GM21723 (cell line): Measurements from ENCODE around the gene PEX12.
"Not testable (repeated sequence)": the region's sequence is repeated elsewhere in the genome, so short reads cannot be mapped to it uniquely, and the experiment has no call there.

Source experiments
- ATAC-seq: cut with Tn5 transposase; IDR thresholded peaks from one replicate; pipeline ENCODE4 v1.9.1; 2021; ENCODE audit warnings: mild to moderate bottlenecking, moderate library complexity; ENCODE audit not compliant: unreplicated experiment

The PEX12 gene

DNA sequence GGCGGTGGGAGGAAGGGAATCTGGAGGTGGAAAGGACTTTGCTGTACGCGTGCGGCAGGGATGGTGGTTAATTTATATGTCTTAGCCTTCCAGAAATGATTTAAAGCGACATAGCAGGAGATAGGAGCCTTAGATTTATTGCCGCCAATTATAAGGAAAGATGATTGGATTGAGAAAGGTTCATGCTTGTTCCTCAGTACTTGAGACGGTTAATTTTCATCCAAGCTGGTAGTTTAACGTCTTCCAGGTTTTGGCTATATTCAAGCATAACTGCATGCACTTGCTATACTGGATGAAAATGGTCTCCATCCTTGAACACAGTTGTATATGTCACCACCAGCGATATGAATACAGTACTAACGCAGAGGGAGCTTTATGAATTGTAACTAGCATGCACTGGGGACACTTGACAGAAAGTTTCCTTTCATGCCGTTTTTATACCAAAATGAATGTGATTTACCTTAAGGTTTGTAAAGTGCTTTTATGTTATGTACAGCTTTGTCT, 610 bp upstream of the PEX12 start:
- no peak for ATAC-seq

DNA sequence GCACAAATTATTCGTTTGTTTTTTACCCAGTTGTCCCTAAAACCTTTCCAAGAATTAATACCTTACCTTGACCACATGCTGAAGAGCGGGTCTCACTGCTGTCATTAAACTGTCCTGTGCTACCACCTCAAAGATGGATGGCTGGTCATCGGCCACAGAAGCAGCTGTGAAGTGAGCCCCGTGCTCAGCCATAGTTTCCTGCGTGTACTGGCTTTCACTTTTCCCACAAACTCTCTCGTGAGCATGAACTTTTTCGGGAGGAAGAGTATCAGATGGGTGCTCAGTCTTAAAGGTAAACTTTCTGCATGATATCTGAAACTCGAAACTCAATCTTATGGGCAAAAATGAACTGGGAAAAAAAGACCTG, 558 bp downstream of the PEX12 start:
- ATAC-seq = peak; percentile 8

DNA sequence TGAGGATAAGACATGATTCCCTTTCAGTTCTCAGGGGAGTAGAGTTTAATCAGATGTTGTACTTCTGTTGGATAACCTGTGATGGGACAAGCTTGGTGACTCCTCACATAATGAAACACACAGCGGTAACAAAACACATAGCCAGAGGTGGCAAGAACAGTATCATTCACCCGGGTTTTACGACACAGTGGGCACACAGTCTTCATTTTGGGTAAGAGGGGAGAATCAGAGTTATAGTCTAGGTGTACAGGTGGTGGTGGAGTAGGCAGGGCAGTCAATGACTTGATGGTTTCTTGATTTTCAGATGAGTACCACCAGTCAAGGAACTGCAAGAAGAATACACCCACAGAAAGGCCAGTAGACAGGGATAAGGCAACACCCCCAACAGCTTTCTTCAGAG, 2.6 kb downstream of the PEX12 start:
- ATAC-seq = no peak

DNA sequence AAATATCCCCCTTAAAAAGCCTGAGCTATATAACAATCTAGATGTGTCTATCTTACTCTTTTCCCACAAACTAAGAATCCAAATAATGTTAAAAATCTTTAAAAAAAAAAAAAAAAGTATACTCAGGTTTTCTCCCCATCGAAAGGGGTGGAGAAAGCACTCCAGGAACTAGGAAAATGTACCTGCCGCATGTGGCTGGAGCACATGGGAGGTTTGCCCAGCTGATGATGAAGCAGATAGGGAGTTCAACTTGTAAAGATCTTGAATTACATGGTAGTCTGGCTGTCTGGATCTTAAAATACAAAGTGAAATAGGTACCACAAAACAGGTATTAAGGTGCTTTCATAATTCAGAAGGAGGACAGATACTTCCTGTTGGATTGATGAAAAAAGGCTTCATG, 9.0 kb downstream of the PEX12 start:
- no peak for ATAC-seq

DNA sequence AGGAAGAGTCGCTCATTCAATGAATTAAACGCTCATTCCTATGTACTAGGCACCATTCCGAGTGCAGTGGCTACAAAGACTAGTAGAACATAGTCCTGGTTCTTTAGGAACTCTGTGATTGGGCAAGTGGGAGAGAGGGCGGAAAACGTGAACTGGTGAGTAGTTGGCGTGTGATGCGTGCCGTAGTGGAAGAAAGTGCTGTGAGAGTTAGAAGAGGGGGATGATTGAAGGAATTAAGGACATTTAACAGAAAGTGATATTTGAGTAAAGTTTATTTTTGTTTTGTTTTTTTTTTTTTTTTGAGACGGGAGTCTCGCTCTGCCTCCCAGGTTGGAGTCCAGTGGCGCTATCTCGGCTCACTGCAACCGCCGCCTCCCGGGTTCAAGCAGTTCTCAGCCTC, 9.8 kb downstream of the PEX12 start:
- ATAC-seq = peak; percentile 14

DNA sequence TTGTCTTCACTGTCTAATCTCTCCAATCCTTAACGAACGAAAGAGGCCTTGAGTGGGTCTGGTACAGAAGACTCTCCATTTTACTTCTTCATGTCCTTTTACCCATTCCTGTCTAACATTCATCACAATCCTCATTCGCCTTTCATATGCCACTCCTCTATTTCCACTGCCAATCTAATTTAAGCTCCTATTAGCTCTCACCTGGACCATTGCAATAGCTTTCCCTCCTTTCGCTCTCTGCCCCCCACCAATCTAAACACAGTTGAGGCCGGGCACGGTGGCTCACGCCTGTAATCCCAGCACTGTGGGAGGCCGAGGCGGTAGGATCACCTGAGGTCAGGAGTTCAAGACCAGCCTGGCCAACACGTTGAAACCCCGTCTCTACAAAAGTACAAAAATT, 11.4 kb downstream of the PEX12 start:
- ATAC-seq = no peak

DNA sequence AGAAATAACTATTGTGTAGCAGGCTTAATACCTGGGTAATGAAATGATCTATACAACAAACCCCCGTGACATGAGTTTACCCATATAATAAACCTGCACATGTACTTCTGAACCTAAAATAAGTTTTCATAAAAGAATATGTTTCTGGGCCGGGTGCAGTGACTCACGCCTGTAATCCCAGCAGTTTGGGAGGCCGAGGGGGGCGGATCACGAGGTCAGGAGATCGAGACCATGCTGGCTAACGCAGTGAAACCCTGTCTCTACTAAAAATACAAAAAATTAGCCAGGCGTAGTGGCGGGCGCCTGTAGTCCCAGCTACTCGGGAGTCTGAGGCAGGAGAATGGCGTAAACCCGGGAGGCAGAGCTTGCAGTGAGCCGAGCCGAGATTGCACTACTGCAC, 15.2 kb downstream of the PEX12 start:
- not testable (repeated sequence) for ATAC-seq

DNA sequence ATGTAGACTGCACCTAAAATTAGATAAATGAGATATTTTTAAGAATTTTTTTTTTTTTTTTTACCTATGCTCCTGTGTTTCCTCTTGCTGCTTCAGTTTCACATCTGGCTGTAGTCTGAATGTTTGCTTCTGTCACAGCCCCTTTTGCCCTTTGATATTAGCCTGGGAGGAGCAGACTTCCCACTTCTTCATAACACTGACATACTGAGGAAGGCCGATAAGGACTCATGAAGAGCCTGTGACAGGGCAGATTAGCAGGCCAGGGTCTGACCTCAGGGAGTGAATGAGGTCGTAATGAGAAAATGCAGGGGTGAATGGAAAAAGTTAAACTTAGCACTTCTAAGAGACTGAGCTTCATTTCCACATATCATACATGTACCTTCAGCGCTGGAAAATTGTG, 17.7 kb downstream of the PEX12 start, which contains the start of gene SLFN14:
TSS of gene SLFN14 (minus strand) at position 117 of the 400 bp plus-strand sequence. CDS start 2,757 bp downstream, outside the sequence.
- ATAC-seq = no peak

DNA sequence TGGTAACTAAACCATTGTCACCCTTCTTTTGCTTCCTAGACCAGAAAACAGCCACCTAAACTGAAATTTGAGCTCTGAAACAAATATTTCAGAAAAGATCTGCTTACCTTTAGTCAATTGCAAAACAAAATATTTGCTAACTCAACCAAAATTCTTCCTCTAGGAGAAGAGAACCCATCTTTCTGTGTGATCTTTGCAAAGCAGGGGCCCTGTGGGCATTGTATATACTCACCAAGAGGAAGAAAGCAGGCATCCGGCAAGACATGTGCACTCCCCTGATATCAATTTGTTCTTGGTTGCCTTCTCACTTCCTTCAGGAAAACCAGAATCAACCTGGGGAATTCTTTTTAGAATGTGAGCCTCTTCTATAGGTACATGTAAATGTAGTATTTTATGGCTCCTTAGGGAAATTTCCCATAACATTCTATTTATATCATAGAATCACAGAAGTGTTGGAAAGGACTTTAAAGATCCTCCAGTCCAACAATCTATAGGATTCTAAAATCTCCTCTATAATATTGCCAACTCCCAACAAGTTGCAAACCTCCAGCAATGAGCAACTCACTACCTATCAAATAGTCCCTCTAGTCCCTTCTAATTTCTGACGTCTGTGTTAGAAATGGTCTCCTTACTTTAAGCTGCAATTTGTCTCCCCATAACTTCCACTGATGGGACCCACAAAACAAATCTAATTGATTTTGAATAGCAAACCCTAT, 18.7 kb downstream of the PEX12 start:
- no peak for ATAC-seq

DNA sequence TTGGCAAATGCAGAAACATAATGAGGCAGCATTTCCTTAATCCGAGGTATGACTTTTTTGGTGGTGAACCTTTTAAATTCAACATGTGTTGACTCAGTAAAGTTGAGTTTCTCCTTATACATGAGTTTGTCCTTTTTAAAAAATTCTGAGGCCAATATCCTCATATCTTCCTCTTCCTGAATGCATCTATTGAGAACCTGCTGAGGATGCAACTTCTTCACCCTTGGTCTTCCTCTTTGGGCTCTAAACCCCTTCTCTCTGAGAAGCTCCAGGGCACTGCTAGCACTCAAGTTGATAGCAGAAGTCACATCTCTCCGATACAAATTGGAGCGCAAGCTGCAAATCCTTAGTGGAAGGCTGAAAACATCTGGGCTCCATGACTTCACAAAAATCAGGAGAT, 21.0 kb downstream of the PEX12 start:
- no peak for ATAC-seq

DNA sequence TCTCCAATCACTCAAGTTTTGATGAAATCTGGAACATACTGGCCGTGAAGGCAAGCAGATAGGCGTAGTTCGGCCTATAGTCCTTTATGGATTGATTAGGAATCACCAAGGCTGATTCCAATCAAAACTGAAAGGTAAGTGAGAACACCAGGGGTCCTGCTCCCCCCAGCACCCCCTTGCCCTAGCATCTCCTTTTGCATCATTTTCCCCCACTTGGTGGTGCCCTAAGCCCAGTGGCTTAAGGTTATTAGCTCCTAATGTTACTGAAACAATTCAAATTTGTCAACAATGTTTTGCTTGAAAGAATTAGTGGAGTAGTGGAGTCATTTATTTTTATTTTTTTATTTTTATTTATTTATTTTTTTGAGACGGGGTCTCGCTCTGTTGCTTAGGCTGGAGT, 22.7 kb downstream of the PEX12 start:
- no peak for ATAC-seq

DNA sequence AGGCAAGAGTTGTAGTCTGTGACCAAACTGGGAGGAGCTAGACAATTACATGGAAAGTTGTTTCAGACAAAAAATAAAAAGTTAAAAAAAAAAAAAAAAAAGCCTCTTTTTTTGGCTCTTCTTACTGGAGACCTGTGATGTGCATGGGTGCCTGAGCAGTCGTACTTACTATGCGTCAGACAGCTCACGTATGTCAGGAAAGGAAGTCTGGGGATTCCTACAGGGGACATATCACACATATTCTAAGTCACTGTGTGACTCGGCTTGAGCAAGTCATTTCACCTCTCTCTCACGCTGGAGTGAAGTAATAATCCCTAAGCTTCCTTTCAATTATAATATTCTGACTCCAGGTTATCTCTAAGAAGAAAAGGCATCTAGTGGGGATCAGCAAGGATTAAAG, 23.7 kb downstream of the PEX12 start:
- no peak for ATAC-seq

DNA sequence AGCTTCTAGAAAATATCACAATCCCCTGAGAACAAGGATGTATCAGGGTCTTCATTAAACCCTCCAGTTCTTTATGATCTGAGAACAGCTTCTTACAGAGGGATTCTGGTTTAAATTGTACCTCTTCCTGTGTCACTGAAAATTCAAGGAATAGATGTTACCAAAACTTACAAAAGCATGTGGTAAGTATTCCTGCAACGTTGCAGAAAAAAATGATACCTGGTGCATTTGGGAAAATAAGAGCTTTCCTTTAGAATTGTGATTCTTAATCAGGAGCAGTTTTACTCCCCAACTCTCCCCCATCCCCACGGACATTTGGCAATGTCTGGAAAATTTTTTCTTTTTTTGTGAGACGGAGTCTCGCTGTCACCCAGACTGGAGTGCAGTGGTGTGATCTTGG, 25.1 kb downstream of the PEX12 start:
- no peak for ATAC-seq

DNA sequence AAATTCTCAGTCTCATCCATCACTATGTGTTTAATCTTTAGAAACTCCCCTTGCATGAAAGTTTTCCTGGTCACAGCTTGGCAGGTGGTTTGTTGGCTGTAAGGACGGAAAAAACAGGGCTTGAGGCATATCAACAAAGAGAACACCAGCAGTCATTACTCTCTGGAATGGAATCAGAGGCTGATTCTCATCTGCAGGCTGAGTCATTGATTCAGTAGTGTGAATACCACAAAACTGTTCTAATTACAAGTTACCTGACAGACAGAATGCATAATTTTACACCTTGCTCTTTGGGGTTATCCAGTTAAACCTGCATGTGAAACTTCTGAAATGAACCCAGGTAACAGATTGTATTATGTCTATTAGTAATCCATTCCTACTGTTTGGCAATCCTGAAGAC, 29.4 kb downstream of the PEX12 start:
- ATAC-seq = no peak

DNA sequence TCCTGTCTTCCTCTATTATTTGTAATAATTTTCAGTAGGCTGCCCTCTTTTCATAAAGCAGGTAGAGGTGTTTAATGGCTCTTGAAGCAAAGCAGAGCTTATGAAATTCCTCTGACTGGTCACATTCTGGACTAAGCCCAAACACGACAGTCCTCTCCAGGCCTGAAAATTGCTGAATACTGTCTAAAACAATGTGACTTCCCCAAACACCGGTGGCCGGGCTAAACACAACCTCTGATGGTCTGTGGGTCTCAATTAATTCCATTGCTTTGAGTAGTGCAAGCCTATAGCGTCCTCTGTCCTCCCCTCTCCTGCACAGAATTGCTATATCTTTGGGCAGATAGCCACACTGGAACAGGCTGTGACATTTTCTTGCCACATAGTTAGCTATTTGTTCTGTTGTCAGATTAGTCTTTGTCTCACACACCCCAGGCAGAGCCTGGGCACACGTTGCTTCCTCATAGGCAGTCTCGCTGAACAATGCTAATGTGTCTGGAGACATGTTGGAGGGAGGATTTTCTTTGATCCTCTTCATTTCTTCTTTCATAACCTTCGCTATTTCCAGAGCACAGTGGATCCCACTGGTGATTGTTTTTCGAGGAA, 30.1 kb downstream of the PEX12 start:
- no peak for ATAC-seq

DNA sequence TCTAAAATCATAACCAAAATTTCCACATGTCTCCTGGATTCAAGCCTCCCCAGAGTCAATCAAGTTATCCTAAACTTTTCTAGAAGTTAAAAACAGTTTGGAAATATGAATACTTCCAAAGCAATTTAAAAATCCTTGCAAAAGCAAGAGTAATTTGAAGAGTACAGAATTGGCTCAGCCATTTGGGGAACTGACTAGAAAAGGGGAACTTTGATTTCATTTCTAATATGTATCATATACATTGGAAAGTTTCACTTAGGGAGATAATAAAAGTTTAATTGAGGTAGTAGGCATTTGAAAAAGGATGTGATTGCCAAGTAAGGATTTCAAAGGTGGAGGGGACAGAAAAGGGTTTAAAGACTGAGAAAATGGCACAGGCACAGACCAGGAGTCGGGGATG, 31.9 kb downstream of the PEX12 start:
- no peak for ATAC-seq

DNA sequence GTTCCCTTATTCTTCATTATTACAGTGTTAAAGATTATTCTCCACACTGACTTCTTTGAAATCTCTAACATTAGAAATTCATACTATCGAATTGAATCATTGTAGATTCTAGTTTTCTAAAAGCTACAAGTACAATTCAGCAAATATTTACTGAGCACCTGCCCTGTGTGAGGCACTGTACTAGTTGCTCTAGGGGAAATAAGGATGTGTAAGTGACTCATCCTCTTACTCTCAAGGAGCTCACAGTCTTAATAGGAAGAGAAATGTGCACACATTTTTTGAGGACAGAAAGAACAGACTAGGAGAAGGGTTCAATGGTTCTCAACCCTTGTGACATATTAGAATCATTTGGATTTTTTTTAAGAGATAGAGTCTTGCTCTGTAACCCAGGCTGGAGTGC, 33.2 kb downstream of the PEX12 start:
- ATAC-seq = no peak

DNA sequence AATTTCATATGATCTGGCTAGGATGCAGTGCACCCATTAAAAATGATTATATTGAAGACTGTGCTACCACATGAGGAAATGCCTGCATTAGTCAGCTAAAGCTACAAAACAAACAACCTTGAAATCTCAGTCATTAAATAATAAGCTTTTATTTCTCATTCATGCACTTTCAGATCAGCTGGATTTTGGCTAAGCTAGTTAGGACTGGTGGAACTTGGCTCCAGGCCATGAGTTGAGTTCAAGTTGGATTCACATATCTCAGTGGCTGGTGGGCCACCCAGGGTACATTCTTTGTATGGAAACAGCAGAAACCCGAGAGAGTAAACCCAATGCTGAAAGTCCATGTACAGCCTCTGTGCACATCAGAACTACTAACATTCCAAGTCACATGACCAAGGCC, 34.5 kb downstream of the PEX12 start:
- ATAC-seq = no peak

DNA sequence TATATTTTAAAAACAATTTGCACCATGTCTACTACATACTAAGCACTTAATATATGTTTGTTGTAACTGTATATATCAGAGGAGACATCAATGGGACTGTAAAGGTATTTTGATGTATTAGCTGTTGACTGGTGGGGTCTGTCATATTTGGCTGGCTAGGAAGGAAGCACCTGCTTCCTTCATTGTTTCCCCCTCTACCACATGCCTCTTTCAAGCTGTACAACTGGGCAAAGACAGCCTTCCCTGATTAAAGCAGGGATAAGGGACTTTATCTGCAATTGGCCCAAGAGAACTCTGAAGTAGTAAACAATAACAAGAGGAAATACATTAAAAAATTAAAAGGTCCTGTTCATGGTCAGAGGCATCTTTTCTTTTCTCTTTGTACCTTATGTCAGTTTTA, 35.4 kb downstream of the PEX12 start:
- ATAC-seq = no peak

DNA sequence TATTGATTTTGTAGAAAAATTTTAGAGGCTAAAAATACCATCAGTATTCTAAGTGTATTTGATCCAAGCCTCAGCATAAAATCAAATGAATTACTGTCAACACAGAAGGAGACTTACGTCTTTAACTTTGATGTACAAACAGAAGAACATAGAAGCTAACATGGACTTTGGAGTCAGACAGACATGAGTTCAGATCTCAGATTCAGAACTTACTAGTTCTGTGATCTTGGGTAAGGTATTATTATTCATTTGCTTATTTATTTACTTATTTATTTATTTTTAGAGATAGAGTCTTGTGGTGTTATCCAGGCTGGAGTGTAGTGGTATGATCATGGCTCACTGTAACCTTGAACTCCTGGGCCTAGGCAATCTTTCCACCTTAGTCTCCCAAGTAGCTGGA, 36.9 kb downstream of the PEX12 start:
- no peak for ATAC-seq

DNA sequence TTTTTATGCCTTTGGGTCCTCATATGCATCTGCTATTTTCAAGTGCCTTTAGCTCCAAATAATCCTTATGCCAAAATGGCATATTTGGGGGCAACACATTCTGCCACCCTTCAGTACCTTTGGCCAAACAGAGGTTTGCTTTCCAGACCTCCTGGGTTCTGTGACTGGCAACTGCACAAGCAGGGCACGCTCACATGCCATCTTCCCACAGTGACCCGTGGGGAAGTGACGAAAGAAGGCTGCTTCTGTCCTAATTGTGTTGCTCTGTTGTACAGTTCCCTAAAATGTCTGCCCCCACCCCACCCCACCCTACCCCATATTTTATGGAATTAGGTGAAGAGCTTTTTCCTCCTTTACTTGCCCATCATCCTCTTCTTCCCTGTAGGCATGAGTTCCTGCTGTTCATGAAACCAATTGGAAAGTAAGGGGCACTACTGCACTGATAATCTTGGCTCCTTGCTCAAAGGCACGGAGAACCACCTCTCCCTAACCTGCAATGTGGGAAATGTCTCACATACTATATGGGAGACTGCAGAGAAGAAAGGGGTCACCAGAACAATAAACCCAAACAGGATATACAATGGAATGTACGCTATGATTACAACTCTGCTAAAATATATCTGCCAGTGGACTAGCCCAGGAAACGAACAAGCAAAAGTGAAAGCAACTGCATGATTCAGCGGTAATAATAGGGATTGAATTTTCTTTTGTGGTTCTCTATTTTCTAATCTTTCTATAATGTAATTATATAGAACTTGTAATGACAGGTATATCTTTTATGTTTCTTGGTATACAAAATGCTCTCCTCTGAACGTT, 37.6 kb downstream of the PEX12 start:
- no peak for ATAC-seq

DNA sequence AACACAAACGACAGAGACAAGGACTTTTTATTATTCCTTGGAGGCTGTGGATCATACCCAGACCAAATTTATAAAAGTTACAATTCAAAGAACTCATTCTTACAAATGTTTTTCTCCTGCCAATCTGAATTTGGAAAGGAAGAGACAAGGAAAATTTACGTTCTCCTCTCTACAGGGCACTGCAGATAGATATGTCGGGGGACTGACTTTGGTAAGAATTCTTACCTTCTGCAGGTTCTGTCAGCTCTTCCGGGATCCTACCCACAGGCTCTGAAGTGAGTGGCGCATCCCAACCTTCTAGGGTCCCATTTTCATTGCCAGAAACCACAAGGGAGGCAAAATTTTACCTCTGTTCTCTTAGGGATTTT, 38.7 kb downstream of the PEX12 start:
- no peak for ATAC-seq
